Stimulated activated CD4-positive, alpha-beta T cell treated with anti-CD3 and anti-CD28 coated beads, Interleukin-15, amount 100 ng/mL, for 1 hour (primary cell): ENCODE results near the gene ARHGAP22.

Experiments
- DNase-seq, 2 donors: peaks; one replicate each; pipeline ENCODE4 v3.0.0-alpha.2; 2020; ENCODE audit warnings: low read depth in 1 of 2, low spot score in 1 of 2

The ARHGAP22 gene

GRCh38 chr10:48399551-48399950, 205.3 kb downstream of the ARHGAP22 start:
- no peak for DNase-seq

- no peak for DNase-seq
These were observed 205.8 kb downstream of the ARHGAP22 start for GRCh38 chr10:48399056-48399541.

GRCh38 chr10:48398261-48398660, 206.6 kb downstream of the ARHGAP22 start:
- no peak for DNase-seq
